SK-N-SH treated with all-trans-retinoic acid at 6 μM for 48 hours (cell line): ENCODE data around the gene SLC26A1.
"Not testable (repeated sequence)": the region's sequence is repeated elsewhere in the genome, so short reads cannot be mapped to it uniquely, and the experiment has no call there.

Experiments
- BACH2 ChIP-seq: fragments of 250-450 bp; sonication (Bioruptor Pico); IDR thresholded peaks from 2 replicates; pipeline ENCODE4 v1.9.0; 2021; ENCODE audit warnings: mild to moderate bottlenecking, borderline replicate concordance
- CREB5 ChIP-seq: fragments of 250-450 bp; sonication (Bioruptor Pico); IDR thresholded peaks from 2 replicates; pipeline ENCODE4 v1.5.1; 2020; ENCODE audit warnings: low read depth, mild to moderate bottlenecking, moderate library complexity
- CSRNP3 ChIP-seq: fragments of 250-450 bp; sonication (Bioruptor Pico); IDR thresholded peaks from 2 replicates; pipeline ENCODE4 v1.5.1; 2021; ENCODE audit warnings: mild to moderate bottlenecking, moderate library complexity
- ESRRG ChIP-seq: fragments of 250-450 bp; sonication (Bioruptor Pico); IDR thresholded peaks from 2 replicates; pipeline ENCODE4 v1.6.1; 2021; ENCODE audit warnings: mild to moderate bottlenecking
- GLIS3 ChIP-seq: fragments of 250-450 bp; sonication (Bioruptor Pico); IDR thresholded peaks from 2 replicates; pipeline ENCODE4 v1.5.0; 2020; ENCODE audit warnings: mild to moderate bottlenecking, moderate library complexity
- PATZ1 ChIP-seq: fragments of 250-450 bp; sonication (Bioruptor Pico); IDR thresholded peaks from 2 replicates; pipeline ENCODE4 v1.8.0; 2020; ENCODE audit warnings: mild to moderate bottlenecking, moderate library complexity, borderline replicate concordance
- PPARA ChIP-seq: fragments of 250-450 bp; sonication (Bioruptor Pico); IDR thresholded peaks from 2 replicates; pipeline ENCODE4 v1.5.0; 2020; ENCODE audit warnings: mild to moderate bottlenecking, borderline replicate concordance
- TOX ChIP-seq: fragments of 250-450 bp; sonication (Bioruptor Pico); IDR thresholded peaks from 2 replicates; pipeline ENCODE4 v1.8.0; 2021; ENCODE audit warnings: mild to moderate bottlenecking, moderate library complexity, borderline replicate concordance
- ZC3H10 ChIP-seq: fragments of 250-450 bp; sonication (Bioruptor Pico); IDR thresholded peaks from 2 replicates; pipeline ENCODE4 v1.5.1; 2021; ENCODE audit warnings: mild to moderate bottlenecking, moderate library complexity
- ZFP3 ChIP-seq: fragments of 250-450 bp; sonication (Bioruptor Pico); IDR thresholded peaks from 2 replicates; pipeline ENCODE4 v1.5.0; 2020; ENCODE audit warnings: mild to moderate bottlenecking, moderate library complexity
- ZNF70 ChIP-seq: fragments of 450-650 bp; formaldehyde crosslinking; IDR thresholded peaks from 2 replicates; pipeline ENCODE4 v1.5.0; 2020; ENCODE audit warnings: mild to moderate bottlenecking, moderate library complexity
- TF ChIP-seq, protein P1 (sequence below): fragments of 250-450 bp; sonication (Bioruptor Pico); IDR thresholded peaks from 2 replicates; pipeline ENCODE4 v1.8.0; 2021; ENCODE audit warnings: low read depth, mild to moderate bottlenecking, moderate library complexity, borderline replicate concordance

DNA sequence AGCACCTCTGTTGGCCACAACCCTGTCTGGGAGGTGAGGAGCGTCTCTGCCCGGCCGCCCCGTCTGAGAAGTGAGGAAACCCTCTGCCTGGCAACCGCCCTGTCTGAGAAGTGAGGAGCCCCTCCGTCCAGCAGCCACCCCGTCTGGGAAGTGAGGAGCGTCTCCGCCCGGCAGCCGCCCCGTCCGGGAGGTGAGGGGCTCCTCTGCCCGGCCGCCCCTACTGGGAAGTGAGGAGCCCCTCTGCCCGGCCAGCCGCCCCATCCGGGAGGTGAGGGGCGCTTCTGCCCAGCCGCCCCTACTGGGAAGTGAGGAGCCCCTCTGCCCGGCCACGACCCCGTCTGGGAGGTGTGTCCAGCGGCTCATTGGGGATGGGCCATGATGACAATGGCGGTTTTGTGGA is 17.2 kb downstream of the SLC26A1 start:
- TF ChIP-seq TOX; PATZ1; CREB5 (CRISPR knock-in tag); ZC3H10 (CRISPR knock-in tag); ZFP3; BACH2 (CRISPR knock-in tag); GLIS3 (CRISPR knock-in tag); ESRRG (CRISPR knock-in tag); PPARA (CRISPR knock-in tag); CSRNP3 (CRISPR knock-in tag); ZNF70: not testable (repeated sequence)
- TF ChIP-seq, protein P1, sequence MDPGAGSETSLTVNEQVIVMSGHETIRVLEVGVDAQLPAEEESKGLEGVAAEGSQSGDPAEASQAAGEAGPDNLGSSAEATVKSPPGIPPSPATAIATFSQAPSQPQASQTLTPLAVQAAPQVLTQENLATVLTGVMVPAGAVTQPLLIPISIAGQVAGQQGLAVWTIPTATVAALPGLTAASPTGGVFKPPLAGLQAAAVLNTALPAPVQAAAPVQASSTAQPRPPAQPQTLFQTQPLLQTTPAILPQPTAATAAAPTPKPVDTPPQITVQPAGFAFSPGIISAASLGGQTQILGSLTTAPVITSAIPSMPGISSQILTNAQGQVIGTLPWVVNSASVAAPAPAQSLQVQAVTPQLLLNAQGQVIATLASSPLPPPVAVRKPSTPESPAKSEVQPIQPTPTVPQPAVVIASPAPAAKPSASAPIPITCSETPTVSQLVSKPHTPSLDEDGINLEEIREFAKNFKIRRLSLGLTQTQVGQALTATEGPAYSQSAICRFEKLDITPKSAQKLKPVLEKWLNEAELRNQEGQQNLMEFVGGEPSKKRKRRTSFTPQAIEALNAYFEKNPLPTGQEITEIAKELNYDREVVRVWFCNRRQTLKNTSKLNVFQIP: not testable (repeated sequence)
